Activated CD8-positive, alpha-beta memory T cell treated with anti-CD3 and anti-CD28 coated beads, Interleukin-2, amount 50 U/mL, for 1 hour (primary cell): ENCODE measurements around the gene MAML2.

Experiments used
- DNase-seq: peaks from one replicate; pipeline ENCODE4 v3.0.0-alpha.2; 2020; ENCODE audit errors: extremely low read depth

Gene MAML2

DNA sequence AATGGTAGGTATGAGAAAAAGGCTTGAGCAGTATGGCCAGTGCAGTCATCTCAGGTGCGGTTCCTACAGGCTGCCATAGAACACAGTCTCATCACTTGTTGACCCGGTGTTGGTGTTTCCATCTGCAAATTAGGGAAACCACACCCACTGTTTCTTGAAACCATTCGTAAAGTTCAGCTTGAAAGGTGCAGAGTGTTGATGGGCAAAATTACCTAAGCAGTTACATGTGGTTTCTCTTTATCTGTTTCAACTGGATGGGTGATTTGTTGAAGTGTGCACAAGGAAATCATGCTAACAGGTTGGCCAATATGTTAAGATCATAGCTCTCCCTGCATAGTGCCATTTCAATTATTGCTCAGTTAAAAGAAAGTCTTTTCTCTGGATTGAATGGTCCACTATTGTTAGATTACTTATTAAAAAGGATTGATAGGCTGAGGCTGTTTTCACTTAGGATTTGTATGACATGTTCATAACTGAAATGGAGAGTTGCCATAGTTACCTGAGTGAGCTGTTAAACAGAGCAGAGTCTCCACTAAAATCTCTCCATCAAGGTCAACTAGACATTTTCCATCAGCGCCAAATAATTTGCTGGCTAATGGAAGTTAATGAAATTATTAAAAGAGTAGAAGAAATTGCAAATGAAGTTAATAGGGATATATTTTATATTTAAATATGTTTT lies 215.9 kb downstream of the MAML2 start:
- no peak for DNase-seq

DNA sequence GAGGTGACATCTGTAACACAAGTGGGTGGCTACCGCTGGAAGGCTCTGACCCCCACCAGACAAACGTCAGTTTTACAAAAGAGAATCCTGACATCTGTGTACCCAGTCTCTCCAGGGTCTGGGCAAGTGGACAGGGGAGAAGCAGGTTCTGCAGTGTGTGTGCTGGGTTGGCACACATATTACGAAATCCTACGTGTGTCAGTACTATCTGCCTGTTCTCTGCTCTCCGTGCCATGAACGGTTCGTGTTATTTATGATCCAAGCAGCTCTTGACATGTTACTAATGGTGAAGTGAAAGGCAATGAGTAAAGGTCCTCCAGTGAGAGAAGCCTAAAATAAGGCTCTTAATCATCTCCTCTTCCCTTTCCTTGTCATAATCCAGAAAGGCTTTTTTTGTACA lies 217.6 kb downstream of the MAML2 start:
- DNase-seq = no peak

DNA sequence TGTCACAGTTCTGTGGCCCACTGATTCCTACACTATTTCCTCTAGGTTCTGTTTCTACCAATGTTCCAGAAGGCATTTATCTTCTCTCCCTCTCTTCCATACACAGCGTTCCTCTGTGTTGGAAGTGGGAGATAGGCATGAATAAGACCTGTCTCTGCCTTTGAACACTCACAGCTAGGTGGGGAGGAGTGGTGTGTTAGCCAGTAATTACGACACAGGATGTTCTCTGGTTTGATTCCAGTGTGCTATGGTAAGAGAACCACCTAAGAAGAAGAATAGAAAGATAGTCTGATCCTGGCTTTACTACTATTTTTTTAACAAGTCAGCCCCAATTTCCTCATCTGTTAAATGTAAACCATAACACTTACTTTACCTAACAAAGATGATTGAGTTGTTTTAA lies 218.8 kb downstream of the MAML2 start:
- DNase-seq = no peak

DNA sequence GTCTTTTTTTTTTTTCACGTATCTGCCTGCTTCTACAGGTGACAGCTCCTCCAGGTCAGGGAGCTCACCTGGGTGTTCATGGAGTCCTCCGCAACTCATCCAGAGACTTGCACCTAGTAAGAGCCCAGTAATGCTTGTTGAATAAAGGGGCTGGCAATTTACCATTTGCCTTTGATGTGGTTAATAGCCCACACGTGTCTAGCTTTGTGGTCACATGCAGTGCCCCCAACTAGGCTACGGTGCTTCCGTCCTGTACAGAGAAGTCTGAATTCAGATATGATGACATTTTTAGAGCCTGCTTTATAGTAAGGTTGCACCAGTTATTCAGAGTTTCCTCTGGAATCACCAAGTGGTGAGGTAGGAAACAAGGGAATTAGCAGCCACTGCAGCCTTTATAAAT lies 219.7 kb downstream of the MAML2 start:
- DNase-seq = no peak

DNA sequence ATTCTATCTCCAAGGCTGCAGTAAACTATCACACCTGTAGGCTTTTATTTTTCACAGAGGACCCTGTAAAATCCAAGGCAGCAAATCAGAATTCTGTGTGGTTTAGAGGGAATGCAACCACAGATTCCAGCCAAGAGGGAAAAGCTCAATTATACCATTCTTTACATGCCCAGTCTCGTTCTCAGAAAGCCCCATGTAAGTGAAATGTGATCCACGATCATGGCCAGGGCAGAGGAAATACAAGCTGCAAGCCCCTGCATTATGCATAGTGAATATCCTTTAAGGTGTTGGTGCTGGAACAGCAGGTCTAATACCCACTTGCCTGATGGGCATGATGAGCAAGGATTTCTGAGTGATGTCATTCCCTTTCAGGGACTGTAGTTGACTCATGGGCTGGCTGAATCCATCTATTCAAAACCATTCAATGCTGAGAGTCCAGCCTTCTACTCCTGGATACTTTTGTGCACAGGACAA lies 220.4 kb downstream of the MAML2 start:
- DNase-seq = no peak

DNA sequence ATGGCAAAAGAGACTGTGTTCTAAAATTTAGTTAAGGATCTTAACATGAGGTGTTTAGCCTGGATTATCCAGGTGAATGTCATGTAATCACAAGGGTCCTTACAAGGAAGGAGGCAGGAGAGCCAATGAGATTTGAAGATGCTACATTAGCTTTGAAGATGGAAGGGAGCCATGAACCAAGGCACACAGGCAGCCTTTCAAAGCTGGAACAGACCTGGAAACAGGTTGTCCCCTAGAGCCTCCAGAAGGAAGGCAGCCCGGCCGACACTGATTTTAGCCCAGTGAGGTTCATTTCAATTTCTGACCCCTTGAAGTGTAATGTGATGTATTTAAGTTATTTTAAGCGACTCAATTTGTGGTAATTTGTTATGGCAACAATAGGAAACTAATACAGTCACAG lies 223.8 kb downstream of the MAML2 start:
- DNase-seq = no peak

DNA sequence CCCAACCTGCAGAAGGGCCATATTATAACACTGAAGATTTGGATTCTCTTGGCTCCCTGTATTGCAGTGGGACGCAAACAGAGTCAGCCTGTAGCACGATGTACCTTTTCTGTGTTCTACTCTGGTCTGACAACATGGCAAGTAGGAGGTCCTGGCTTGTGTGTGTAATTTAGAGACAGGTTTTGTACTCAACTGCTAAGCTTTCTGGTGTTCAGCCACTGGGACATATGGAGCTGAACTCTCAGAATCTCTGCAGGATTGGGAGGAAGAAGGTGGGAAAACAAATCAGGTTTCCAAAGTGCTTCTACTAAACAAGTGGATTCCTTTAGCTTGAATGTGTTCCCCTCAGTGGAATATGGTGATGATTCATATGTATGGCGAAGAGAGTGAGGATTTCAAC lies 226.6 kb downstream of the MAML2 start:
- no peak for DNase-seq

DNA sequence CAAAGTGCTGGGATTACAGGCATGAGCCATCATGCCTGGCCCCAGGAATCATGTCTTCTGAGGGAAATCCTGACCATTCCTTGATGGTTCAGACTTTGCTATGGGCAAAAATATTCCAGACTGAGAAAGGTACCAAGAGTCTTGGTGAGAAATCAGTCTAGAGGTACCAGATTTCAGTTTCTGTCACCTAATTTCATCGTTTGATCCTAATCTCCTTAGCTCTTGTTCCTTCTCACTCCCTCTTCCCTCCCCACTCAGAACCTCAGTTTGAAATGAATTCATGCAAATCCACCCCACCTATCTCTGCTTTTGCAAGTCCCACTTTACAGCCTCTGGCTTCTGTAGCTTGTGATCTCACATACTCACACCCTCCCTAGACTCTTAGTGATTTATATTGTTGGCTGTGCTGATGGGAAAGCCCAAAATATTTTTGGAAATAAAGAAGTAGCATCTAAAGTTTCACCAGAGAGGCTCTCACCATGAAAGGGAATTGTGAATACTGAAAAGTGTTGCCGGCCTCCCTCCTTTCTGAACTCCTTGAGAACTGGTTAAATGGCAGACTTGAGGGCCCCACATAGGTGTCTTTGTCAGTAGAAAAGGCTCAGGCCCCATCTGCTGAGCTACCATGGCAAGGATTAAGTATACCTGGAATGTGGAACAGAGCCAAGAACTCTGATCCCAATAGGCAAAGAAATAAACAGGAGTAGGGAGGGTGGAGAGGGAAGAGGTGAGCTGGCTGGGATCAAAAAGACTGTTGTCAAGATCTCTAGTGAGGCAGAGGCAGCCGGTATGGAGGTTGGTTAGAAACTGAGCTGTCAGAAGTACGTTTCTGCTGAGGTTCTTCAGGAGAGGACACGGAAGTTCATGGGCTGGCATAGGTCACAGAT lies 228.6 kb downstream of the MAML2 start:
- DNase-seq = no peak

DNA sequence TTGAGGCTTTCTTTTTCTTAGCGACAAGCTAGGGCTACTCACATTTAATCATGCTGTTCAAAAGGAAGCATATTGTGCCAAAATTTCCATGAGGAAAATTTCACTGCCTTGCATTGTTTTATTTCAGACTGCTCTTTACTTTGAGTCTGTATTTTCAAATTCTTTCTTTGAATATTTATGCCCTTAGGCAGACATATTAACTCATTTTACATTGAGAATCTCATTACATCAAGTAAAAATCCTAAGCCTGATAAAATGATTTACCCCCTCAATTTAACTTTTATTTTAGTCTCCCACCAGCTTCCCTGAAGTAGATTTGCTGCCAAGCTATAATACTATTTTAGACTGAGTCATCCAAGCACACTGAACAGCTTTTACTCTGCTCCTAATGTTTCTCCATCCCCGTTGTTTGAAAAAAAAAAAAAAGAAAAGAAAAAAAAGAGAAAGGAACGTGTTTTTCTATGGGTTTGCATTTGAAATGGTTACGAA lies 229.8 kb downstream of the MAML2 start:
- DNase-seq = no peak

DNA sequence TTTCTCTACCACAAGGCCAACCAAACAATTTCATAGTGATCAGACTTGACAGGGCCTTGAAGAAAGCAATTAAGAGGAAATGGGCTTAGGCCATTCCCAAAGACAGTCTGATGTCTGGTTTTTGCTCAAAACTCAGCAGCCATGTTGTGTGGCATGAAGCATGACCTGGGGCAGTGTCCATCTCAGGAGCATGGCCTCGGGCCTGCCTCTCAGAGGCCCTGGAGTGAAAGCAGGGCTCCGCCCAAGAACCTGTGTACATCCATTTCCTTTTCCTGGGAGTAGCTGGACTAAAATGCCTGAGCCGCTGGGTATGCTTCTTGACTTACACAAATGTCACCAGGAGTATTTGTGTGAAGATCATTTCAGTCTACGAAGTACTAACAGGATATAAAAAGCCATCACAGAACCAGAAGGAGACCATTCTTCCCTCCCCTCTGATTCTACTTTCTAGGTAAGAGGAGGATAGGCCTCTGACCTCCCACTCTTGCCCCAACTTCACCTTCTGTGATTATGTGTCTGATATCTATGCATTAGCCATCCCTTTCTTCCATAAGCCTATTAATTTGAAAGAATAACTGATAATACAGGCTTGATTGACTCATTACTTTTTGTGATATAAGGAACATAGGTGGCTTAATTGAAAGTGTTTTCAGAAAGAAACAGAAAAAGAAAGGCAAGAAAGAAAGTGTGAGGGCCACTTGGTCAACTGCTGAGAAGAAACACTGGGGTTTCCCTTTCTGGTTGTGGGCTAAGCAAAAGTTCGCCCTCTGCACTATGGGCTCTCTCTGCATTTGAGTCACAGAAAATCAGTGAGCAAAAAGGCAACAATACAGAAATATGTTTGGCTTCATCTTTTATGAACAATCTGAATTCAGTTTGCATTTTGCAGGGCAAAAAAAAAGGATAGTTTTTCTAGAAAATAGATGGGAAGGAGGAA lies 230.5 kb downstream of the MAML2 start:
- no peak for DNase-seq

DNA sequence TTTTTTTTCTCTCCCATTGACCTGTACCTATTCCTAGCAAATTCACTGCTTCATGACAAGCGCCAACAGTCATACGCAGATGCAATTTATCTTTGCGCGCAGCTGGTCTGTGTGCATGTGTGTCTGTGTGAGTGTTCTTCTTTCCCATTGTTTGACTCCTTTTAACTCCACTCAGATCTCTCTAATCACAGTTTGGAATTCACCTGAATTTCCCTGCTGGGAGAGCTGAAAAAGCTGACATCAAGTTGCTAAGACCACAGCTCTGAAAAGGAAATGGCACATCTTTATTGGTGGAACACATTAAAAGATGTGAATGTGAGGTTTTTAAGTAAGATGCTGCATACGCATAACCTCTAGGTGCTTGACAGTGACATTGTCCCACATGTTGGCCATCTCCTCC lies 231.7 kb downstream of the MAML2 start:
- DNase-seq = no peak

DNA sequence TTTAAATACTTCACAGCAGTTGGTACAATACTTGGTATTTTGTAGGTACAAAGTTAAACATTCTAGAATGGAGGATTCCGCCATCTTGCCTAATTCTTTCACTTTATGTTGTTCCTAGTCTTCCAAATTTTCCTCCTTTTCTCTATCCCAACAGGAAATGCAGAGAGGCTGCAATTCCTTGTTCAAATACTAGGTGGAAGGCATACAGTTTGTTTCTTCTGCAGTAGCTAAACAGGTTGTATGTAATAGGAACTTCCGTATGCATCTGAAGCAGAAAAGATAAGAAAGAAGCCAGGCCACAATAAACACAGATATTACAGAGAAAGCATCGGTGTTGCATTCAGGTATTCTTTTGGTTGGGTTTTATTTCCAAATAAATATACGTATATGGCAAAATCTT lies 232.7 kb downstream of the MAML2 start:
- DNase-seq = no peak

DNA sequence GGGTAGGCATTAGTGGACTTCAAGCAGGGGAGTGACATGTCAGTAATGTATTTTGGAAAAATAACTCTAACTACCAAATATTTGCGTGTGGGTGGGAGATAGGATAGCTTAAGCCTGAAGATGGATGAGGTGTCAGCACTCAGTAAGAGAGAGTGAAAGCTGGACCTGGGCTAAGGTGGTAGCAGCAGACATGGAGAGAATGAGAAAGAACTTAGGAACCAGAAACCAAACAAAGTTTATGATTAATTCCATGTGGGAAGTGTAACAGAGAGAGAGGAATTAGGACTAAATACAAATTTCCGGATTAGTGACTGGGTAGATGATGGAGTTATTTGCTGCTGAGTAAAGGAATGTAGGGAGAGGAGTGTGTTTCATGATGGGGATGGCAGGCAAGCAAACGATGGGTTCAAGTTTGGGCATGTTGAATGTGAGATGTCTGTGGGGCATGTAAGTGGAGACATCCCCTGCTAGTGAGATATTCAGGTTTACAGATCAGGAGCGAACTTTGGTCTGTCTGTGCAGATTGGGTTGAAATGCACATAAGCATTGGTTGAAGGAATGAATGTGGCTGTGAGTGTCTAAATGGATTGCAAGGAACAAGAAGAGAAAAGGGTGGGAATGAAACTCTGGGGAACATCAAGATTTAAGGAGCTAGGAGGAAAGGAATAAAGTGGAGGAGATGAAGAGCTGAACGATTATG lies 233.5 kb downstream of the MAML2 start:
- DNase-seq = no peak

DNA sequence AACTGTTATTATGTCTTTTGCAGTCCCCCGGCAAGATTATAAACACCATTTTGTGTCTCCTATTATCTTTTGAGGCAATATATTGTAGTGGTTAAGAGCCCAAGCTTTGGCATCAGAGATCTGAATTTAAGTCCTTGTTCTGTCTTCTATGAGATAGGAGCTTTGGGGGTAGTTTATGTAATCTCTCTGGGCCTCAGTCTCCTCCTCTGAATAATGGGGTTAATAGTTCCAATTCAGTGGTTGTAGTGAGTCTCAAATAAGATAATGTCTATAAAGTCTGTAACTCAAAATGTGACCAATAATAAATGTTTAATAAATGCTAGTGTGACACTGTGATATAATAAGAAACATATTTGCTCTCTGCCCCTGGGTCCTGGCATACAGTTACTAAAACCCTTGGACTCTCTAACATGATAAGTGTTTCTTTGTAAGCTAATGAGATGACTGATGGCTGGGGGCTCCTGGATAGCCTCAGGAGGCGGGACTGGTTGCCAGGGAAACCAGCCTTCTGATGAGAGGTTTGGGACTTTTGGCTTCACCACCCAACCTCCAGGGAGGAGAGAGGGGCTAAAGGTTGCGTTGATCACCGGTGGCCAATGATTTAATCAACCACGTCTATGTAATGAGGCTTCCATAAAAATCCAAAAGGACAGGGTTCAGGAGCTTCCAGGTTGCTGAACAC lies 235.7 kb downstream of the MAML2 start:
- DNase-seq = no peak

DNA sequence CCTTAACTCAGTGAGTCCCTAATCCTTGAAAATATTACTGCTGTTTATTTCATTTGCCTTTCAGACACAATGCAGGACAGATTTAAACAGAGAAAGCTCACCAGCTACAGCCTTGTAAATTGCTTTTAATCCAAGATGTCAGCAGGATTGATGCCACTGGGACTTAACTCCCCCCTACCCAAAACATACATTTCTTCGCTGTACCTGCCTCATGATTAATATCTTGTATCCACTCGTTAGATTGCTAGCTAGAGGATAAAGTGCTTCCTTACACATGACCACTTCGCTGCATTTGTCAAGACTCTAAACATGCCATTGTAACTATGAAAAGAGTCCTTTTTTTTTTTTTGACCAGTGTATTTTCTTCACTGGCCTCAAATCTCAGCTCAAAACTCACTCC lies 236.3 kb downstream of the MAML2 start:
- no peak for DNase-seq

DNA sequence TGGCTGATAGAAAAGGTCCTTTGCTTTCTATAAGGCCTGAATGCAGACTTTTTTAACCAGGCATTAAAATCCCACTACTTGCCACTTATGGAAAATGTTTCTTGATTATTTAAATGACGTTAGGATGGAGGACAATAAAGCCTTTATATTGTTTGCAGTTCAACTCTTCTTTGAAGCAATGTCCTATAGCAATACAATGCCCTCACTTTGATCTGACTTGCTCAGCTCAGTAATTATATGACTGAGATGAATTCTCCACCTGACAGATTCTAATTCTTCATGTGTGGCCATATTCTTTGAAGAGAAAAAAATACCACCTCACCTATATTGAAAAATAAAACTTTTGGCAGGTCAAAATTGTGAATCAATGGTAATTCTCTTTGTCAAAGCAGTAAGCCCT lies 237.1 kb downstream of the MAML2 start:
- no peak for DNase-seq

DNA sequence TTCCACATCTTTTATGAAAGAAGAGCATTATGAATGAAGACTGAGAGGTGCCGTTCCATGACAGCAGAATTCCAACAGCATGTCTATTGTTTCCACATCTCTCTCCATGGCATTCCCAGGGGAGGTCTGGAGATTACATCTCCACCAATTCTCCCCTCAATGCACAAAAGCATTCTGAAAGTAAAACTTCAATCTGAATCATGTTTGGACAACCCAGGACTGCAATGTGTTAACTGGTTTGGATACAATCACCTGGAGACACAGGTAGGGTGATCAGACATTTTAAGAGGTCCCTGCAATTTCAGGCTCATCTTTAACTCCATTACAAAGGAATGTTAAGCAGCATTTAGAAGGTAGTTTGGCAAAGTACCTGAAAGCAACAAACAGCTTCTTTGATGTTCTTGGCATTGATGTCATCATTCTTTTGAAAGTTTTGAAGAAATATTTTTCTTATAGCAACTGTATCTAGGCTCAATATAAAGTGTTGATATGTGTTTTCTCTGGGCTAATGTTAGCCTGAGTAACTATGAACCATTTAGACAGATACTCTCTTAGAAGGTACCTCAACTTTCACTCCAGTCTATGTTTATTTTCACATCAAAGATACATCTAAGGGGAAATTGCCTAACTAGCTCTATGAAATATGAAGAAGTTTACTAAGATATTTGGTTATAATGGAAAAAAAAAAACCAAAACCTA lies 237.6 kb downstream of the MAML2 start:
- no peak for DNase-seq

DNA sequence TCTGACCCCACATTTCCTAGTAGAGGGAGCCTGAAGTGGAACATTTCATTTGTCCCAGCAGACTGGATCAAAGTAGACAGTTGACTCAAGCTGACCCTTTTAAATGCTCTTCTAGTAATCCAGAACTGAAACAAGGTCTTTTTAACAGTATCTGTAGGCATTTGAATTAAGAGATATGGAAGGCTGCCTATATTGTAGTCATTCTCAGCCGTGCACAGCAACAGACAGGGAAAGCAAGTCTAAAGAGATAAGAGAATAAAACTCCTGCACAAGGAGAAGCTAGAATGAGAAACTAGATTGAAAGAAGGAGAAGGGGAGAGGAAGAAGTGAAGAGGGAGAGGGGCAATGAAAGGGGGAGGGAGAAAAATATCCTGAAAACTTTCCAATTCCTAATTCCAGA lies 238.5 kb downstream of the MAML2 start:
- DNase-seq = no peak

DNA sequence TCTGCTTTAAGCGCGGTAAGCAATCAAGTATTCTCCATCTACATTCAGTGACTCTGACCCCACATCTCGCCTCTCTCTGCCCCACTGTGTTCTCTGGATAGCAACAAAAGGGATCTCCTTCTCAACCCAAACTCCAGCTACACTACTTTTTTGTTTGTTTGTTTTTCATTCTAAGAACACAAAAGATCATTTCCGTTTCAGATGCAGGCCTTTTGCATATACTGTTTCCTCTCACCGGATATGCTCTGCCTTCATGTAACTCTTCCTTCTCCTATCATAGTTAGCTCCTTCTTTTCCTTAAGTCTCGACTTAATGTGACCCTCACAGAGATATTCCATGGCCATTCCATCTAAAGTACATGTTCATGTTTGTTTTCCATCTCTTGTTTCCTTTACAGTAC lies 239.3 kb downstream of the MAML2 start:
- no peak for DNase-seq

DNA sequence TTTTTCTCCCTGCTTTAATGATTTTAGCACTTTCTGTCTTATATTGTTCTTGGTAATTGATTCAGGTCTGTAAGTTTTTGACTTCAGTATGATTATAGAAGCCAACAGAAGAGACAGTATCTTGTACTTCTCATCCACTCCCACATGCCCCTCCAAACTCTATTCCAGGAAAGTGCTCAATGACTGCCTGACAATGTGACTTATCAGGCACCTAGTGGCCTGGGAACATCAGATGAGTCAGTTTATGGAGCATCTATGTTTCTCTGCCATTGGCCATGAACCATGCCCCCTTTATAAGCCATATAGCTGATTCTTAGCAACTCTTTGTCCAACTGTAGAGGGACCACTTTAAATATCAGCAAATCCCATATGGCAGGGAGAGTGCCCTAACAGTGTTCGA lies 239.9 kb downstream of the MAML2 start:
- DNase-seq = no peak
